MM.1S (cell line): ENCODE data around the gene CCDC81.

Source experiments
- DNase-seq: peaks from one replicate; pipeline ENCODE4 v3.0.0-alpha.2; 2015
- H2AFZ ChIP-seq: fragments of 300-600 bp; sonication (generic); 2 replicates; pipeline ENCODE4 v1.6.0; 2016; ENCODE audit warnings: antibody characterized with exemption, low read length
- H3F3A ChIP-seq: fragments of 300-600 bp; sonication (generic); 2 replicates; pipeline ENCODE4 v1.6.1; 2016; ENCODE audit warnings: mild to moderate bottlenecking, antibody characterized with exemption, low read length, moderate library complexity, mixed read lengths; ENCODE audit not compliant: insufficient read depth
- H3K27ac ChIP-seq: fragments of 300-600 bp; sonication (generic); 2 replicates; pipeline ENCODE4 v1.5.1; 2016; ENCODE audit warnings: mild to moderate bottlenecking, low read length
- H3K27me3 ChIP-seq: fragments of 300-600 bp; sonication (generic); replicated peaks from 2 replicates; pipeline ENCODE4 v1.6.0; 2016; ENCODE audit warnings: low read length; ENCODE audit not compliant: insufficient read depth
- H3K36me3 ChIP-seq: fragments of 300-600 bp; sonication (generic); replicated peaks from 2 replicates; pipeline ENCODE4 v1.6.1; 2016; ENCODE audit warnings: mild to moderate bottlenecking, low read length, mixed read lengths; ENCODE audit not compliant: insufficient read depth
- H3K4me1 ChIP-seq: fragments of 300-600 bp; sonication (generic); 2 replicates; pipeline ENCODE4 v1.6.1; 2016; ENCODE audit warnings: low read length, mixed read lengths
- H3K4me2 ChIP-seq: fragments of 300-600 bp; sonication (generic); 2 replicates; pipeline ENCODE4 v1.6.0; 2016; ENCODE audit warnings: low read depth, low read length
- H3K4me3 ChIP-seq: fragments of 300-600 bp; sonication (generic); 2 replicates; pipeline ENCODE4 v1.5.1; 2016; ENCODE audit warnings: low read length, mixed read lengths
- H3K79me2 ChIP-seq: fragments of 300-600 bp; sonication (generic); 2 replicates; pipeline ENCODE4 v1.6.1; 2016; ENCODE audit warnings: mixed run types, low read length, mixed read lengths
- H3K9ac ChIP-seq: fragments of 300-600 bp; sonication (generic); 2 replicates; pipeline ENCODE4 v1.6.1; 2016; ENCODE audit warnings: low read length, mixed read lengths
- H3K9me2 ChIP-seq: fragments of 300-600 bp; sonication (generic); replicated peaks from 2 replicates; pipeline ENCODE4 v1.6.1; 2016; ENCODE audit warnings: mild to moderate bottlenecking, low read length, mixed read lengths; ENCODE audit not compliant: insufficient read depth
- H3K9me3 ChIP-seq: fragments of 300-600 bp; sonication (generic); replicated peaks from 2 replicates; pipeline ENCODE4 v1.6.1; 2016; ENCODE audit warnings: mild to moderate bottlenecking, low read length, mixed read lengths; ENCODE audit not compliant: insufficient read depth
- H4K20me1 ChIP-seq: fragments of 300-600 bp; sonication (generic); 2 replicates; pipeline ENCODE4 v1.6.1; 2016; ENCODE audit warnings: mild to moderate bottlenecking, low read length, moderate library complexity, mixed read lengths; ENCODE audit not compliant: insufficient read depth
- CTCF ChIP-seq: fragments of 300-600 bp; sonication (generic); IDR thresholded peaks from 2 replicates; pipeline ENCODE4 v1.5.1; 2016; ENCODE audit warnings: antibody characterized with exemption, low read length, mixed read lengths
- EZH2 ChIP-seq: fragments of 300-600 bp; sonication (generic); optimal IDR thresholded peaks from 2 replicates; pipeline ENCODE3; 2017; ENCODE audit warnings: low read depth, mild to moderate bottlenecking, antibody characterized with exemption, low read length, mixed read lengths
- EZH2phosphoT487 ChIP-seq: fragments of 300-600 bp; sonication (generic); IDR thresholded peaks from 2 replicates; pipeline ENCODE4 v1.6.1; 2018; ENCODE audit warnings: antibody characterized with exemption, low read length

CCDC81 gene

GRCh38 chr11:86449993-86450629 lies 75.4 kb downstream of the CCDC81 start:
- no peak overlapping the region for H3K27ac ChIP-seq
- no peaks in the 10 kb centered on the region for H3K9me2 ChIP-seq
- H3K27me3 ChIP-seq: no peaks in the 10 kb centered on the region
- H2AFZ ChIP-seq: no peak overlapping the region
- H3K4me3 ChIP-seq: no peak overlapping the region
- no peak overlapping the region for H3K9ac ChIP-seq
- H3K79me2 ChIP-seq: no peaks in the 10 kb centered on the region
- TF ChIP-seq EZH2phosphoT487 (no peak), CTCF (no peak), EZH2 (no peak)
- no peaks in the 10 kb centered on the region for H3K9me3 ChIP-seq
- DNase-seq: no peak
- no peak overlapping the region for H3K4me2 ChIP-seq
- no peaks in the 10 kb centered on the region for H4K20me1 ChIP-seq
- no peaks in the 10 kb centered on the region for H3F3A ChIP-seq
- H3K36me3 ChIP-seq: no peaks in the 10 kb centered on the region
- H3K4me1 ChIP-seq: peaks cover 10% of the 10 kb centered on the region; the same call in 1 of the 2 replicates

- peak overlapping the region; percentile 23; the same call in 1 of the 2 replicates for H3K4me2 ChIP-seq
- no peaks in the 10 kb centered on the region for H3F3A ChIP-seq
- DNase-seq: no peak
- no peaks in the 10 kb centered on the region for H3K79me2 ChIP-seq
- no peaks in the 10 kb centered on the region for H3K27me3 ChIP-seq
- no peak overlapping the region for H2AFZ ChIP-seq
- no peak overlapping the region for H3K27ac ChIP-seq
- H3K4me3 ChIP-seq: no peak overlapping the region
- no peaks in the 10 kb centered on the region for H3K36me3 ChIP-seq
- peaks cover 10% of the 10 kb centered on the region; the same call in 1 of the 2 replicates for H3K4me1 ChIP-seq
- no peaks in the 10 kb centered on the region for H3K9me3 ChIP-seq
- H3K9ac ChIP-seq: no peak overlapping the region
- H4K20me1 ChIP-seq: no peaks in the 10 kb centered on the region
- H3K9me2 ChIP-seq: no peaks in the 10 kb centered on the region
- no peak for TF ChIP-seq EZH2phosphoT487
- peak; percentile 31 for TF ChIP-seq CTCF
Measured at GRCh38 chr11:86453290-86454030, 78.8 kb downstream of the CCDC81 start.

GRCh38 chr11:86456075-86456939 lies 81.6 kb downstream of the CCDC81 start:
- Histone ChIP-seq H3K4me3 (no peak overlapping the region), H3K27me3 (no peaks in the 10 kb centered on the region), H4K20me1 (no peaks in the 10 kb centered on the region), H3K9me3 (no peaks in the 10 kb centered on the region), H2AFZ (no peak overlapping the region), H3K27ac (no peak overlapping the region), H3K9ac (no peak overlapping the region), H3K4me1 (peaks cover 10% of the 10 kb centered on the region; the same call in 1 of the 2 replicates), H3F3A (no peaks in the 10 kb centered on the region), H3K4me2 (no peak overlapping the region), H3K36me3 (no peaks in the 10 kb centered on the region), H3K9me2 (no peaks in the 10 kb centered on the region), H3K79me2 (no peaks in the 10 kb centered on the region)
- DNase-seq: peak; percentile 77
- peak; percentile 92 for TF ChIP-seq CTCF
- TF ChIP-seq EZH2phosphoT487: no peak
